ENCODE results near the gene PRRC2A. TPM values are rescaled to one million over a fixed set of nuclear protein-coding genes. Genes with fewer than 3 reads are reported as not detected.

The PRRC2A gene
- polyA plus RNA-seq, 3 donors = 209 to 221 (median 210) TPM

- no peak for DNase-seq
Observed at GRCh38 chr6:31642798-31643570, 22.5 kb downstream of the PRRC2A start.

- no peak for DNase-seq
Observed at GRCh38 chr6:31643818-31644454, 23.4 kb downstream of the PRRC2A start.

GRCh38 chr6:31645325-31645724, 24.8 kb downstream of the PRRC2A start:
- DNase-seq = no peak

GRCh38 chr6:31651602-31652191, 31.2 kb downstream of the PRRC2A start:
- peak; percentile 75 for DNase-seq

GRCh38 chr6:31652925-31653724, 32.6 kb downstream of the PRRC2A start:
- peak; percentile 96 for DNase-seq

- no peak for DNase-seq
Observed at GRCh38 chr6:31654574-31655348, 34.2 kb downstream of the PRRC2A start.

GRCh38 chr6:31655349-31656237, 35.1 kb downstream of the PRRC2A start, which contains the start of gene APOM:
APOM (plus strand) TSS chr6:31655894; CDS start chr6:31655967, 73 bp downstream.
- DNase-seq = no peak

GRCh38 chr6:31657406-31658157, 37.1 kb downstream of the PRRC2A start:
- no peak for DNase-seq

- DNase-seq = no peak
Observed at GRCh38 chr6:31658158-31658688, 37.7 kb downstream of the PRRC2A start.

GRCh38 chr6:31658983-31659648, 38.6 kb downstream of the PRRC2A start:
- no peak for DNase-seq

GRCh38 chr6:31659649-31660380, 39.3 kb downstream of the PRRC2A start:
- no peak for DNase-seq

- peak; percentile 88 for DNase-seq
Observed at GRCh38 chr6:31660381-31661261, 40.1 kb downstream of the PRRC2A start, which contains the start of gene C6orf47. C6orf47 (minus strand) TSS chr6:31660778; CDS start chr6:31659947, 831 bp downstream.

GRCh38 chr6:31661262-31662123, 41.0 kb downstream of the PRRC2A start:
- DNase-seq = no peak

GRCh38 chr6:31662124-31662723, 41.7 kb downstream of the PRRC2A start:
- DNase-seq = no peak
